Embryonic facial prominence (tissue), 1 donor: ENCODE results near the gene AIFM3.
A peak's percentile ranks its signal among the peaks of the same experiment; 100 is the strongest.

Experiments
- DNase-seq: peaks from one replicate; pipeline ENCODE4 v3.0.0-alpha.2; 2016; ENCODE audit errors: extremely low spot score

The AIFM3 gene

GRCh38 chr22:20991252-20992055 is 24.4 kb downstream of the AIFM3 start:
- no peak for DNase-seq

GRCh38 chr22:20992056-20992442 is 25.0 kb downstream of the AIFM3 start:
- no peak for DNase-seq

GRCh38 chr22:20992456-20993303 is 25.6 kb downstream of the AIFM3 start:
- DNase-seq = no peak

- no peak for DNase-seq
These were observed 26.5 kb downstream of the AIFM3 start for GRCh38 chr22:20993304-20994127.

GRCh38 chr22:20994128-20994901 is 27.3 kb downstream of the AIFM3 start:
- no peak for DNase-seq

- DNase-seq = no peak
These were observed 27.8 kb downstream of the AIFM3 start for GRCh38 chr22:20994902-20995241.

- no peak for DNase-seq
These were observed 28.4 kb downstream of the AIFM3 start for GRCh38 chr22:20995329-20996030.

- no peak for DNase-seq
These were observed 29.0 kb downstream of the AIFM3 start for GRCh38 chr22:20996031-20996410.

GRCh38 chr22:20996598-20997535 is 29.8 kb downstream of the AIFM3 start:
- DNase-seq = no peak

GRCh38 chr22:20997536-20998257 is 30.6 kb downstream of the AIFM3 start:
- no peak for DNase-seq

GRCh38 chr22:20998411-20999336 is 31.6 kb downstream of the AIFM3 start:
- DNase-seq = no peak

GRCh38 chr22:20999350-21000206 is 32.5 kb downstream of the AIFM3 start:
- no peak for DNase-seq

- DNase-seq = no peak
These were observed 33.3 kb downstream of the AIFM3 start for GRCh38 chr22:21000207-21000986.

- no peak for DNase-seq
These were observed 34.0 kb downstream of the AIFM3 start for GRCh38 chr22:21000987-21001600.

GRCh38 chr22:21001601-21002325 is 34.7 kb downstream of the AIFM3 start, which contains the start of gene THAP7:
Gene THAP7 (minus strand): TSS chr22:21002118. CDS start chr22:21001911, 207 bp downstream.
- DNase-seq = peak; percentile 93
